ENCODE measurements around the gene JAK2.

DNA sequence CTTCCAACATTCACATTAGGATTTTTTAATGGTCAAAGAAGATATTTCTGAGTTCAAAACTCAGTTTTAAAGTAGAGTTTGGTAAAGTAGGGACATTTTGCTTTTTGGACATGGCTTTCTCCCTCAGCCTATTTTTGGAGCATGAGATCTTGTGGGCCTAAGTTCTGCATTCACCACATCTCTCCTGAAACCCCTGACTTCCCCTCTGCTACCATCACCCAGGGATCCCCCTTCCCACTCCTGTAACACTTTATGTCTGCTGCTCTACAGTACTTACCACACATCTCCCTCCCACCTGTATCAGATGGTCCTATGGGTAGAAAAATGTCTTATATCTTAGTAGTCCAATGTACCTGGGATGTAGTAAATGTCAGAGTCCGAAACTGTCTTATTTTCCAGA lies 48.2 kb upstream of the JAK2 start:
- TF ChIP-seq POU5F1 (IDR thresholded peaks at IDR 0.05; ENCODE audit: borderline replicate concordance, low read depth, low read length, partially characterized antibody) (no peak), EZH2 (IDR thresholded peaks at IDR 0.05; ENCODE audit: borderline replicate concordance, low read depth, low read length) (no peak), RAD21 (CRISPR knock-in tag; conservative IDR thresholded peaks at IDR 0.05 in 1 of 2, IDR thresholded peaks at IDR 0.05 in 1 of 2) (no peak), EP300 (IDR thresholded peaks at IDR 0.05; ENCODE audit: low read length) (no peak), MTA2 (IDR thresholded peaks at IDR 0.05; ENCODE audit: low read depth) (no peak), CBFB (CRISPR knock-in tag; IDR thresholded peaks at IDR 0.05) (no peak), ZNF24 (IDR thresholded peaks at IDR 0.05) (no peak)
- TF ChIP-seq, protein P1, sequence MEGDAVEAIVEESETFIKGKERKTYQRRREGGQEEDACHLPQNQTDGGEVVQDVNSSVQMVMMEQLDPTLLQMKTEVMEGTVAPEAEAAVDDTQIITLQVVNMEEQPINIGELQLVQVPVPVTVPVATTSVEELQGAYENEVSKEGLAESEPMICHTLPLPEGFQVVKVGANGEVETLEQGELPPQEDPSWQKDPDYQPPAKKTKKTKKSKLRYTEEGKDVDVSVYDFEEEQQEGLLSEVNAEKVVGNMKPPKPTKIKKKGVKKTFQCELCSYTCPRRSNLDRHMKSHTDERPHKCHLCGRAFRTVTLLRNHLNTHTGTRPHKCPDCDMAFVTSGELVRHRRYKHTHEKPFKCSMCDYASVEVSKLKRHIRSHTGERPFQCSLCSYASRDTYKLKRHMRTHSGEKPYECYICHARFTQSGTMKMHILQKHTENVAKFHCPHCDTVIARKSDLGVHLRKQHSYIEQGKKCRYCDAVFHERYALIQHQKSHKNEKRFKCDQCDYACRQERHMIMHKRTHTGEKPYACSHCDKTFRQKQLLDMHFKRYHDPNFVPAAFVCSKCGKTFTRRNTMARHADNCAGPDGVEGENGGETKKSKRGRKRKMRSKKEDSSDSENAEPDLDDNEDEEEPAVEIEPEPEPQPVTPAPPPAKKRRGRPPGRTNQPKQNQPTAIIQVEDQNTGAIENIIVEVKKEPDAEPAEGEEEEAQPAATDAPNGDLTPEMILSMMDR (IDR thresholded peaks at IDR 0.05 in 2 of 3, conservative IDR thresholded peaks at IDR 0.05 in 1 of 3; ENCODE audit: insufficient read depth in 2 of 3, low read depth in 1 of 3, low read length in 3 of 3), result no peak
